WTC11 (cell line): Measurements from ENCODE around the gene RGS9. TPM values are rescaled to one million over a fixed set of nuclear protein-coding genes. Genes with fewer than 3 reads are reported as not detected.

Experiments used
- ATAC-seq: fragments of 200-7000 bp; cut with Tn5 transposase; 2 replicates; pipeline ENCODE4 v1.10.0; 2021; ENCODE audit warnings: mild to moderate bottlenecking, moderate library complexity
- CTCF ChIA-PET: fragments of 300-600 bp; sonication (Branson Sonifier 250); formaldehyde crosslinking; loops from one replicate; lab custom pipeline; 2021; ENCODE audit warnings: antibody characterized with exemption; lab: Charles Lee
- POLR2A ChIA-PET: fragments of 350-600 bp; sonication (Branson Sonifier 250); formaldehyde crosslinking; loops from one replicate; lab custom pipeline; 2021; ENCODE audit warnings: antibody characterized with exemption; lab: Charles Lee
- DNase-seq: peaks from one replicate; pipeline ENCODE4 v3.0.0; 2021; ENCODE audit warnings: low spot score
- H3K27ac Mint-ChIP-seq: 2 replicates; pipeline ENCODE4 v1.8.0; 2021; ENCODE audit warnings: mixed read lengths
- H3K27me3 Mint-ChIP-seq: 2 replicates; pipeline ENCODE4 v1.8.0; 2021; ENCODE audit warnings: low read depth, mild to moderate bottlenecking, moderate library complexity, mixed read lengths
- H3K36me3 Mint-ChIP-seq: 2 replicates; pipeline ENCODE4 v1.8.0; 2021; ENCODE audit warnings: mixed read lengths
- H3K4me1 Mint-ChIP-seq: 2 replicates; pipeline ENCODE4 v1.8.0; 2022; ENCODE audit warnings: mixed read lengths
- H3K4me3 Mint-ChIP-seq: 2 replicates; pipeline ENCODE4 v1.8.0; 2021; ENCODE audit warnings: mild to moderate bottlenecking, moderate library complexity, mixed read lengths
- H3K9me3 Mint-ChIP-seq: 2 replicates; pipeline ENCODE4 v1.8.0; 2021; ENCODE audit warnings: mixed read lengths
- AFF4 ChIP-seq: sonication (generic); formaldehyde crosslinking; IDR thresholded peaks from 2 replicates; pipeline ENCODE4 v1.8.1; 2023; ENCODE audit warnings: mild to moderate bottlenecking, missing genetic modification reagents, borderline replicate concordance
- E2F5 ChIP-seq: sonication (generic); formaldehyde crosslinking; IDR thresholded peaks from 2 replicates; pipeline ENCODE4 v1.8.1; 2022; ENCODE audit warnings: mild to moderate bottlenecking, moderate library complexity, missing genetic modification reagents
- EMX1 ChIP-seq: fragments of 250-450 bp; sonication (Bioruptor Pico); IDR thresholded peaks from 2 replicates; pipeline ENCODE4 v1.8.0; 2021; ENCODE audit warnings: mild to moderate bottlenecking
- ESRRA ChIP-seq: sonication (generic); formaldehyde crosslinking; IDR thresholded peaks from 2 replicates; pipeline ENCODE4 v1.8.1; 2022; ENCODE audit warnings: mild to moderate bottlenecking, missing genetic modification reagents, borderline replicate concordance
- FOXJ3 ChIP-seq: sonication (generic); formaldehyde crosslinking; IDR thresholded peaks from 2 replicates; pipeline ENCODE4 v1.9.0; 2021; ENCODE audit warnings: missing genetic modification reagents, mild to moderate bottlenecking, borderline replicate concordance
- GRHL2 ChIP-seq: fragments of 250-450 bp; sonication (Bioruptor Pico); IDR thresholded peaks from 2 replicates; pipeline ENCODE4 v1.8.0; 2022; ENCODE audit warnings: mild to moderate bottlenecking, moderate library complexity; ENCODE audit not compliant: insufficient replicate concordance, severe bottlenecking
- HMGA2 ChIP-seq: fragments of 250-450 bp; sonication (Bioruptor Pico); IDR thresholded peaks from 2 replicates; pipeline ENCODE4 v1.4.0; 2021; ENCODE audit warnings: mild to moderate bottlenecking, moderate library complexity
- NFATC4 ChIP-seq: fragments of 250-450 bp; sonication (Bioruptor Pico); IDR thresholded peaks from 2 replicates; pipeline ENCODE4 v1.9.0; 2021; ENCODE audit warnings: mild to moderate bottlenecking
- NFYB ChIP-seq: sonication (generic); formaldehyde crosslinking; conservative IDR thresholded peaks from 2 replicates; pipeline ENCODE4 v1.8.0; 2022; ENCODE audit warnings: low read depth, missing genetic modification reagents
- SMAD4 ChIP-seq: sonication (generic); formaldehyde crosslinking; IDR thresholded peaks from 2 replicates; pipeline ENCODE4 v1.8.0; 2022; ENCODE audit warnings: mild to moderate bottlenecking, missing genetic modification reagents
- ZNF121 ChIP-seq: sonication (generic); formaldehyde crosslinking; IDR thresholded peaks from 2 replicates; pipeline ENCODE4 v1.8.0; 2023; ENCODE audit warnings: missing genetic modification reagents
- ZNF138 ChIP-seq: sonication (generic); formaldehyde crosslinking; conservative IDR thresholded peaks from 2 replicates; pipeline ENCODE4 v1.8.1; 2022; ENCODE audit warnings: mild to moderate bottlenecking, moderate library complexity, missing genetic modification reagents
- ZNF219 ChIP-seq: sonication (generic); formaldehyde crosslinking; IDR thresholded peaks from 2 replicates; pipeline ENCODE4 v1.8.0; 2023; ENCODE audit warnings: missing genetic modification reagents, mild to moderate bottlenecking, borderline replicate concordance
- ZNF232 ChIP-seq: sonication (generic); formaldehyde crosslinking; IDR thresholded peaks from 2 replicates; pipeline ENCODE4 v1.8.0; 2022; ENCODE audit warnings: mild to moderate bottlenecking, missing genetic modification reagents
- ZNF416 ChIP-seq: fragments of 250-450 bp; sonication (Bioruptor Pico); IDR thresholded peaks from 2 replicates; pipeline ENCODE4 v1.9.0; 2021; ENCODE audit warnings: mild to moderate bottlenecking, inconsistent platforms
- ZNF423 ChIP-seq: fragments of 250-450 bp; sonication (Bioruptor Pico); IDR thresholded peaks from 2 replicates; pipeline ENCODE4 v2.1.2; 2022; ENCODE audit warnings: mild to moderate bottlenecking, moderate library complexity
- ZNF512 ChIP-seq: sonication (generic); formaldehyde crosslinking; IDR thresholded peaks from 2 replicates; pipeline ENCODE4 v1.8.1; 2022; ENCODE audit warnings: missing genetic modification reagents, borderline replicate concordance
- total RNA-seq: library from RNA; stranded (reverse); gene quantifications from 3 replicates; pipeline ENCODE4 v1.2.3, GENCODE V29; 2021
- TF ChIP-seq, protein P1 (sequence below): fragments of 250-450 bp; sonication (Bioruptor Pico); IDR thresholded peaks from 2 replicates; pipeline ENCODE4 v1.9.0; 2021; ENCODE audit warnings: moderate library complexity, mild to moderate bottlenecking, inconsistent platforms, borderline replicate concordance
- TF ChIP-seq, protein P2 (sequence below): fragments of 200-600 bp; IDR thresholded peaks from 2 replicates; pipeline ENCODE4 v1.8.0; 2022; ENCODE audit warnings: antibody characterized with exemption

Gene RGS9
- total RNA-seq, 1 experiment from 2014 or later: 11.3 TPM

GRCh38 chr17:65147955-65148354 is 10.8 kb downstream of the RGS9 start:
- DNase-seq (no peak), ATAC-seq (no peak)
- POLR2A ChIA-PET: interaction anchor here (0.6 kb wide), 1 partner anchor 99 kb away, joined by 4 read pairs; no protein-coding TSS in a partner anchor
- TF ChIP-seq ZNF232 (CRISPR knock-in tag) (no peak), AFF4 (CRISPR knock-in tag) (no peak), NFATC4 (CRISPR knock-in tag) (no peak), ZNF121 (CRISPR knock-in tag) (no peak), ESRRA (no peak), NFYB (CRISPR knock-in tag) (no peak), ZNF416 (CRISPR knock-in tag) (no peak), EMX1 (CRISPR knock-in tag) (no peak), GRHL2 (CRISPR knock-in tag) (no peak), ZNF423 (CRISPR knock-in tag) (no peak), E2F5 (CRISPR knock-in tag) (no peak), FOXJ3 (CRISPR knock-in tag) (no peak), HMGA2 (CRISPR knock-in tag) (no peak), SMAD4 (CRISPR knock-in tag) (no peak), ZNF219 (no peak), ZNF138 (no peak), ZNF512 (CRISPR knock-in tag) (no peak)
- TF ChIP-seq, protein P1, sequence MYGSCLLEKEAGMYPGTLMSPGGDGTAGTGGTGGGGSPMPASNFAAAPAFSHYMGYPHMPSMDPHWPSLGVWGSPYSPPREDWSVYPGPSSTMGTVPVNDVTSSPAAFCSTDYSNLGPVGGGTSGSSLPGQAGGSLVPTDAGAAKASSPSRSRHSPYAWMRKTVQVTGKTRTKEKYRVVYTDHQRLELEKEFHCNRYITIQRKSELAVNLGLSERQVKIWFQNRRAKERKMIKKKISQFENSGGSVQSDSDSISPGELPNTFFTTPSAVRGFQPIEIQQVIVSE (CRISPR knock-in tag): no peak
- TF ChIP-seq, protein P2, sequence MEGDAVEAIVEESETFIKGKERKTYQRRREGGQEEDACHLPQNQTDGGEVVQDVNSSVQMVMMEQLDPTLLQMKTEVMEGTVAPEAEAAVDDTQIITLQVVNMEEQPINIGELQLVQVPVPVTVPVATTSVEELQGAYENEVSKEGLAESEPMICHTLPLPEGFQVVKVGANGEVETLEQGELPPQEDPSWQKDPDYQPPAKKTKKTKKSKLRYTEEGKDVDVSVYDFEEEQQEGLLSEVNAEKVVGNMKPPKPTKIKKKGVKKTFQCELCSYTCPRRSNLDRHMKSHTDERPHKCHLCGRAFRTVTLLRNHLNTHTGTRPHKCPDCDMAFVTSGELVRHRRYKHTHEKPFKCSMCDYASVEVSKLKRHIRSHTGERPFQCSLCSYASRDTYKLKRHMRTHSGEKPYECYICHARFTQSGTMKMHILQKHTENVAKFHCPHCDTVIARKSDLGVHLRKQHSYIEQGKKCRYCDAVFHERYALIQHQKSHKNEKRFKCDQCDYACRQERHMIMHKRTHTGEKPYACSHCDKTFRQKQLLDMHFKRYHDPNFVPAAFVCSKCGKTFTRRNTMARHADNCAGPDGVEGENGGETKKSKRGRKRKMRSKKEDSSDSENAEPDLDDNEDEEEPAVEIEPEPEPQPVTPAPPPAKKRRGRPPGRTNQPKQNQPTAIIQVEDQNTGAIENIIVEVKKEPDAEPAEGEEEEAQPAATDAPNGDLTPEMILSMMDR: no peak
- Mint-ChIP-seq H3K4me3 (no peak overlapping the region), H3K27ac (no peak overlapping the region), H3K4me1 (peaks cover 5% of the 10 kb centered on the region), H3K27me3 (no peaks in the 10 kb centered on the region), H3K9me3 (no peaks in the 10 kb centered on the region), H3K36me3 (no peaks in the 10 kb centered on the region)
- CTCF ChIA-PET: no interaction called here
